GM12875 (cell line): Measurements from ENCODE around the gene SETD7.

Experiments
- H3K4me3 ChIP-seq: one replicate; pipeline ENCODE4 v1.5.1; 2011; ENCODE audit warnings: low read depth, low read length, control low read depth
- CTCF ChIP-seq: IDR thresholded peaks from 2 replicates; pipeline ENCODE4 v1.5.1; 2011; ENCODE audit warnings: low read depth, mild to moderate bottlenecking, control low read depth, inconsistent platforms, low read length, moderate library complexity, borderline replicate concordance; ENCODE audit not compliant: insufficient read depth

SETD7 gene

GRCh38 chr4:139457318-139457717, 98.7 kb downstream of the SETD7 start:
- H3K4me3 ChIP-seq = no peak overlapping the region

GRCh38 chr4:139455126-139455538, 100.9 kb downstream of the SETD7 start:
- peak overlapping the region; percentile 64 for H3K4me3 ChIP-seq
- no peak for TF ChIP-seq CTCF

More at GRCh38 chr4:139457318-139457717, 98.7 kb downstream of the SETD7 start:
- no peak for TF ChIP-seq CTCF

- H3K4me3 ChIP-seq = peak within 1 kb of the TSS; percentile 64
- no peak for TF ChIP-seq CTCF
These were observed 101.6 kb downstream of the SETD7 start, which contains the start of gene RAB33B for GRCh38 chr4:139454111-139455045. Gene RAB33B, plus strand, starts transcription at chr4:139454121. Its CDS starts 75 bp downstream, at chr4:139454196.

DNA sequence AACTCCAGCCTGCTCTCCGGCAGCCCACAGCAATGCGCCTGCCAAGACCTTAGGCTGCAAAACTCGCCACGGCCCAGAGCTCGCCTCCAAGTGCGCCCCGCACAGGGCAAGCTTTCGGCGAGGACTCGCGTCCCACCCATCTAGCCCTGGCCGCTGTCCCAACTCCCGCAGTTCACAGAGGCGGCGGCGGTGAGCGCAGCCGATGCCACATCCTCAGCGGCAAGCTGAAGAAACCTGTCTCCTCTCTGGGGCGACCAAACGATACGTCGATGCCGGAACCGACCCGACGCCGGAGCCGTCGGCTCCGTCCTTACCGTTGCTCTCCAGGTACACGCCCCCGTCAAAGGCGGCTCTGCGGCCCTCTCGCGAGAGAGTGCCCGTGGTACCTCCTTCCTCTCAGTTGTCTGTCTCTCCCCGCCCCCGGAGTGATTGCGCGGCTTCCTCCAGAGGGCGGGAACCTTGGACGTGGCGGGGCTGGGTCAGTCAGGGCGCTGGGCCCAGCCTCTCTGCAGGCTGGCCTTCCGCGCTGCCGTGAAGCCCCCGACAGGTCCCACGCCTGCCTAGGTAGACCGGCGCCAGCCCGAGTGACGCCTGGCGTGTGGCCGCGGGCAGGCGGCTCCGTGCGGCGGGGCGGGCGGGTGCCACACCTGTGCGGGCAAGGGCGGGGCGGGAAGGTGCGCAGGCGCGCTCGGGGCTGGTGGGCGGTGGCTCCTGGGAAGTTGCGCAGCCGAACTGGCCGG, 102.5 kb downstream of the SETD7 start:
- peak overlapping the region; percentile 64 for H3K4me3 ChIP-seq
- TF ChIP-seq CTCF = 0 out of 2 replicates have a peak, but pooled peaks have one; percentile 0

DNA sequence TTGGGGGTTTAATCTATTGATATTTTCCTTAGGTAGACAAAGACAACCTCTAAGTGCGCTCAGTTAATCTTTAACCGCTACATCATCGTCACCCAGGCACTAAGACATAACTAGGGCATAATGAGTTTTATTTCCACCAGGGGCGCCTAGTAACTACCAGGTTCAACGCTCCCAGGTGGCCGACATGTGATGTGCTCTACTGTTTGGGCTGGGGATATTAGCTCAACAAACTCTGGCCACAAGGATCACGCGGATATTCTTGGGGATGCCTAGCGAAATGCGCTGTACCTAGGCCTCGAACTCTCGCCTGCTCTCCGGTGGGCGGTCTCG, 103.0 kb downstream of the SETD7 start:
- H3K4me3 ChIP-seq = peak overlapping the region; percentile 64
- TF ChIP-seq CTCF = peak; percentile 55

DNA sequence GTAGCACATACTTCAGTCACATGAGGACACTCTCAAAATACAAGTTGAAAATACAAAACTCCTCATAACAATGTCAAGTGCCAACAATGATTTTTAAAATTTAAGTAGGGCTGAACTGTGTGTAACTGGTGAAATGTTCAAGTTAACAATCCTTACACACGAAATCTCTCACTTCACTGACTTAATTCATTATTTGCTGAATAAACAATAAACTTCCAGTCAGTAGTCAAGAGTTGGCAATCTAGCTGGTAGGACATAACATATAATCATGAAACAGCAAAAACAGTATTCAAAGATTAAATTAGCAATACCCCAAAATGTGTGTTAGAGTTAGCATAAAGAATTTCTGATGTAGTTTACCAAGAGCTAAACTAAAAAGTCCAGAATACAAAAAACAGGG, 104.0 kb downstream of the SETD7 start:
- TF ChIP-seq CTCF = no peak
- H3K4me3 ChIP-seq = no peak overlapping the region
